ENCODE measurements around the gene SLF1. TPM values are rescaled to one million over a fixed set of nuclear protein-coding genes. Genes with fewer than 3 reads are reported as not detected.
A peak's percentile ranks its signal among the peaks of the same experiment; 100 is the strongest.
"Not testable (repeated sequence)": the region's sequence is repeated elsewhere in the genome, so short reads cannot be mapped to it uniquely, and the experiment has no call there.

SLF1 gene
- polyA plus RNA-seq (ENCODE audit: insufficient read length in 10 of 10) = 10 to 100 TPM in 6 of 10 donors, 1 to 10 TPM in 4; 8.5 to 17.8 (median 12.6) TPM
- long read RNA-seq, donor 1, full-length matches to known transcripts = 2 of 2 reads
- long read RNA-seq, donor 1, partial matches to known transcripts = 0 of 2 reads
- long read RNA-seq, donor 1, other reads (novel, unspliced or antisense) = 0 of 2 reads
- long read RNA-seq, donor 2 = 0 reads
- long read RNA-seq, donor 3 = 0 reads
- long read RNA-seq, donor 4, partial matches to known transcripts = 0 of 1 reads
- long read RNA-seq, donor 4, other reads (novel, unspliced or antisense) = 0 of 1 reads
- long read RNA-seq, donor 5 = 0 reads
- long read RNA-seq, donor 6 = 0 reads
- long read RNA-seq, donor 7 = 0 reads
- long read RNA-seq, donor 8 = 0 reads
- long read RNA-seq, donor 9 = 0 reads

DNA sequence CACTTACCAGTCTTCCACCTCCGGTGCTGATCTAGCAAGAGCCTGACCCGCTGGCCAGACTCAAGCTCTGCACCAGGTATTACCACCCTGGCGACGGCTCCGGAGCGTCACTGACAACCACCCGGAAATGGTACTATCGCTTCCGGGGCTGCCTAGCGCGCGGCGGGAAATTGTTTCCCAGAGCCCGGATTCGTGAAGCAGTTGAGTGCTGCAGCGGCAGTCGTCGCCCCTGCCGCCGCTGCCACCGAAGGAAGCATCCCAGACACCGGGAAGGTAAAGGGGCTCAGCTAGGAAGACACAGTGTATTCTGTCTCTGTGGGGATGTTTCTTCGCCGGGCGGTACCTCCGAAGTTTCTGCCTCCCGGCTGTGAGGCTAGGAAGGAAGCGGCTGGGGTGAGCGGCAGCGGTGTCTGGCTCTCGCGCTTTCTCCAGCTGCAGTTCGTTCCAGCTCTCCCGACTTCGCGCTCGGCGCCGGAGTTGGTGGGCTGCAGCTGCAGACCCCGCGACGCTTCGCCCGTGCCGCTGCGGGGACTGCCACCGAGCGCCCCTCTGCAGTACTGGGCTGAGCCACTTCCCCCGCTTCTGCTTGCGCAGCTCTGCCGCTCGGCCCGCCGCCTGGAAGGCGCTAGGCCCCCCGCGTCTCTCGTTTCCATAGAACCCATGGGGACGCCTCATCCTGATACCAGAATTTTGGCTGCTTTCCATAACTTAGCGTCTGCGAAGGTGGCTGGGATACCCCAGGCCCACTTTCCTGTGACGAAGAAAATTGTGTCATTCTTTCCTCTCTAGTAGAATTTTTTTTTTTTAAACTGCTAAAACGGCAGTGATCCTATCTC lies at the start of gene SLF1, which contains the start of gene KIAA0825:
Gene SLF1 (plus strand): TSS at position 177 of the 836 bp plus-strand sequence. CDS start 10,142 bp downstream, outside the sequence.
Gene KIAA0825 (minus strand): TSS at position 112 of the 836 bp plus-strand sequence. CDS start 81,478 bp downstream, outside the sequence.
- DNase-seq = peak; percentile 86 to 96 (median 92)

DNA sequence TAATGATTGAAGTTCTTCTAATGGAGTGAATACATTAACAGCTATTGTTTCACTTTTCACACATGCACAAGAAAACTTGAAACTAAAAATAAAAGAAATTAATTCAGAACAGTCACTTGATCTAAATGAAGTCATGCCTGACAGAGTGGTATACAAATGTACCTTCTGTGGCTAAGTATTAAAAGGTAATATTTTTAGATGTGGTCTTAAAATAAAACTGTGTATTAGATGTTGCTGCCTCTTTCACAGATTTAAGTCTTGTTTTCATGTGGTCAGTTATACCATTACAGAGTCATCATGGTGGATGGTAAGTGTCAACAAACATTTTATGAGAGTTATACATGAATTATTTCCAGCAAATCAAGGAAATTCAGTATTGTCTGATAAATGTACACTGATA lies 47.1 kb upstream of the SLF1 start:
- no peak for DNase-seq

DNA sequence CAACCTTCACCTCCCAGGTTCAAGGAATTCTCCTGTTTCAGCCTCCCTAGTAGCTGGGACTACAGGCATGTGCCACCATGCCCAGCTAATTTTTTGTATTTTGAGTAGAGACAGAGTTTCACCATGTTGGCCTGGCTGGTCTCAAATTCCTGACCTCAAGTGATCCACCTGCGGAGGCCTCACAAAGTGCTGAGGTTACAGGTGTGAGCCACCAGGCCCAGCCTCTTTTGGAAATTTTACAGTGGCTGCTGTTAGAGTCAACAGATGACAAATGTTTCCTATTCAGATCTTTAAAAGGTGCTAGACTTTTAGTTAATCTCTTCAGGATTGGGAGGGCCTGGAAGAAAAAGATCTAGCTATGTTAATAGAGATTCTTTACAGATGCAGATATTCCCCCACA lies 45.1 kb upstream of the SLF1 start:
- DNase-seq = not testable (repeated sequence)

DNA sequence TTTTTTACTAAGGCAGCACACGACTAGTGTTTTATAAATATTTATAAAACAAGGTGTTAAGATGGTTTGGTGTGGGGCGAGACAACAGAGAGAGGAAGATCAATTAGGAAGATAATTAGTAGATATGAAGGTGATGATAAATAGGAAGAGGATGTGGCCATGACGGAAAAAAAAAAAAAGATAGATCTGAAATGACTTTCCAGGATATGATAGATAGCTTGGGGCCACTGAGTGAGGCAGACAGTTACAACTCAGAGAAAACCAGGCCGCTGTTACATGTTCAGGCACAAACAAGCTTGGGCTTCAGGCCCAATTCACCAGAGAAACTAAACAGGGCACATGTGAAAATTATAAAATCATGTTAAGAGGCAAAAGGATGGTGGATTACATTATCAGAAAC lies 43.3 kb upstream of the SLF1 start:
- no peak for DNase-seq

DNA sequence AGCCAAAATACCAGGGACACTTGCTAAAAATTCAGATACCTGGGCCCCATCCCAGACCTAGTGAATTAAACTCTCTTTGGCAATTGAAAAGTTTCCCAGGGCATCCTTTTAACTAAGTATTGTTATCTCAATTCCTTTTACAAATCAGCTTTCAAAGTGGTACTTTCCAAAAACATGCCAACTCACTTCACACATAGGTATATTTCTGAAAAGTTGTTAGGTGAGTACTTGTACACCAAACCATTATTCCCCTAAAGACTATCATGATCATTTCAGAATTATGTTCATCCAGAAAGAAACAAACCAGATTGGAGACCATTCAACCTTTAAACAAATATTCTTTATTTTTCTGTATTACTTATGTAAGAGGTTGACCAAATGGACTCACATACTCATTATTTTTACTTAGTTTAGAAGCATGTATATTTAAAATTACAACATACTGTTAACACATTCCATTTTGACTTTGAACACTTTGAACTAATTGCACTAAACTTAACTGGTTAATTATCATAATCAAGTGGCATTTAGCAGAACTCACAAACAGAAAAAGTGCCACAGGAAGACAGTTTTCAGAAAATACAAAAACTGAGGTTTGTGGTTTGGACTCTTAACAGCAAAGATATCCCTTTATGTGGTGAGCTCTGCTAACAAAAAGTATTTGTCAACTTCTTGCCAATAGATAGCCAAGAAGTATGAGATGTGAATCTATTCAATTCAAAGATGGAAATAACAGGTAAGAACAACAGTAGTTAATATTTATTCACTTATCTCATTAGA lies 40.8 kb upstream of the SLF1 start:
- no peak for DNase-seq

DNA sequence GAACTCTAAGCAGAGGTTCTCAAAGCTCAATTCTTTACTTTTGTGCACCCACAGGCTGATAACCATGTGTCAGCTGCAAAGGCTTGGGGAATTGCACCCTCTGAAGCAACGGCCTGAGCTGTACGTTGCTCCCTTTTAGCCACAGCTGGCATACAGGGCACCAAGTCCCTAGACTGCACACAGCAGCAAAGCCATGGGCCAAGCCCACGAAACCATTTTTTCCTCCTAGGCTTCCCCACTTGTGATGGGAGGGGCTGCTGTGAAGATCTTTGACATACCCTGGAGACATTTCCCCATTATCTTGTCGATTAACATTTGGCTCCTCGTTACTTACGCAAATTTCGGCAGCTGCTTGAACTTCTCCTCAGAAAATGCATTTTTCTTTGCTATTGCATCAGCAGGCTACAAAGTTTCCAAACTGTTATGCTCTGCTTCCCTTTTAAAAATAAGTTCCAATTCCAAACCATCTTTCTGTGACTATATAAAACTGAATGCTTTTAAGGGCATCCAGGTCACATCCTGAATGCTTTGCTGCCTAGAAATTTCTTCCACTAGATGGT lies 23.1 kb upstream of the SLF1 start:
- no peak for DNase-seq

- no peak for DNase-seq
These were observed 4.9 kb upstream of the SLF1 start for GRCh38 chr5:94613583-94613982.

GRCh38 chr5:94614156-94614805 lies 4.2 kb upstream of the SLF1 start:
- no peak for DNase-seq

GRCh38 chr5:94615862-94616261 lies 2.6 kb upstream of the SLF1 start:
- no peak for DNase-seq

DNA sequence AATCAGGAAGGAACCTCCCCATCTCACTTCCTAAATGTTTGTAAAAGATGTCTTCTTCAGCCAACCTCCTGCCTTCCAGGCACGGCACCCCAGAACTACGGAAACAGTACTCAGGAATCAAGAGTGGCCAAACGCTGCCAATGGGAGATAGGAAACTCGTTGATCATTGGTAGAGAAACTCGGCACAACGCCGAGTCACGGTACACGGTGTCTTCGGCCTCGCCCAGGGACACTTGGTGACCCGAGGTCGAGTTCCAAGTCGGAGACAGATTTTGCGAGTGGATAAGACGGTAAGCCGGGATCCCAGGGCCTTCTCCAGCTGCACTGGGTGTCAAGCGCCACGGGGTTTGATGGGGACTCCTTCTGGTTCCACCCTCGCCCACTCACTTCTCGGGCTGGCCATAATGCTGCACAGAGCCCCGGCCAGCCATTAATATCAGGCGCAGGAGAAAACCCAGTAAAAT lies 408 bp upstream of the SLF1 start:
- peak in 1 of 3 donors; percentile 45 for DNase-seq

DNA sequence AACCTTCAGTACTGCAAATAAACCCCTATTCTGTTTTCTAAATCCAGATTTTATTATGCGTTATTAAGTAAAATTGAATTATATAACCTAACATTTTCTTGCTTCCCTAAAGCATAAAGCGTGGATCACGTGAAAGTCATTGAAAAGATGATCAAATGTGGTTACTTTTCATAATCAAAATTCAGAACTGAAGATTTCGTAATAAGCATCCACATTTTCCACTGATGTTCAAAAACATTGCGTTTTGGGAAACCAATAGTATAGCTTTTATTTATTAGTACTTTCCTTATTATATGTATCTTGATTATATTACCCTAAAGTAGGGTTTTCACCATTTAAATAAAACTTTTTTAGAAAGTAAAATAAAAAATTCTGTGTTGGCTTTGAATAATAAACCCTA lies 1.8 kb downstream of the SLF1 start:
- no peak for DNase-seq

DNA sequence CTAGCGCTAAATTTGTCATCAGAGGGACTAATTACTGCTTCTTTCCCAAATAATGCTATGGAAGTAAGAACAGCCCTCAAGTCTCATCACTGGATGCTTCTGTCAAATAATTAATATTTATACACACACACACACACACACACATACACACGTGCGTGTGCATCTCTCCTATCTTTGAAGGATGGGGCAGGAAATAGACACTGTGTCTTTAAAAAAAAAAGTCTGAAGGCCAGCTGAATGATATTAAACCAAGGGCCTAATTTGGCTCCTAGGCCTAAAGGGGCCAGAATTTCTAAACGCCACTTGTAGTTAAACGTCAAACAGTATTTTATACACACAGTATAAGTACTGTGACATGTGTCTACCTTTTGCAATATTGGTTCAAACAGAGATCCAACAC lies 3.3 kb downstream of the SLF1 start:
- no peak for DNase-seq

GRCh38 chr5:94623011-94623410 lies 4.5 kb downstream of the SLF1 start:
- peak in 1 of 3 donors; percentile 21 for DNase-seq

GRCh38 chr5:94623877-94624276 lies 5.4 kb downstream of the SLF1 start:
- DNase-seq = no peak

GRCh38 chr5:94627191-94627590 lies 8.7 kb downstream of the SLF1 start:
- no peak for DNase-seq

DNA sequence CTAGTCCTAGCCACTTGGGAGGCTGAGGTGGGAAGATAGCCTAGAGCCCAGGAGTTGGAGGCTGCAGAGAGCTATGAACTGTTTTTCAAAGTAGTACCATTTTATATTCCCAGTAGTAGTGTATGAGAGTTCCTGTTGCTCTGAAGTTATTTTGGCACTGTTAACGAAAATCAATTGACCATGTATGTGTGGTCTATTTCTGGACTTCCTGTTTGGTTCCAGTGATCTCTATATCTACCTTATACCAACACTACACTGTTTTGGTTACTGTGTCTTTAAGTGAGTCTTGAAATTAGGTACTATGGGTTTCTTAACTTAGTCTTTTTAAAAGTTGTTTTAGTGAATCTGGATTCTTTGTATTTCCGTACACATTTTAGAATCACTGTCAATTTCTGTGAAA lies 13.6 kb downstream of the SLF1 start:
- no peak for DNase-seq

DNA sequence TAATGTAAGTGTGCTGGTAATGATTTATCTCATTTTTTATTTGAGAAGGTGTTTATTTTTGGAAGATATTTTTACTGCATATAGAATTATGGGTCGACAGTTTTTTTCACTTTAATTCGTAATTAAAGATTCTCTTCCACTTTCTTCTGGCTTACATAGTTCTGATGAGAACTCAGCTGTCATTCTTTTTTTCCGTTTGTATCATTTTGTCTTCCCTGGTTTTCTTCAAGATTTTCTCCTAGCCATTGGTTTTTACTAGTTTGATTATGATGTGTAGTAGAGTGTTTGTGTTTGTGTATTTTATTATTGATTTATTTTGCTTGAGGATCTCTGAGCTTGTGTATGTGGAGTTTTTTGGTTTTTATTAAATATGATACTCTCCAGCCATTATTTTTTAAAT lies 21.7 kb downstream of the SLF1 start:
- no peak for DNase-seq

- no peak for DNase-seq
These were observed 26.6 kb downstream of the SLF1 start for GRCh38 chr5:94645053-94645452.

- DNase-seq = no peak
These were observed 28.3 kb downstream of the SLF1 start for GRCh38 chr5:94646758-94647157.

DNA sequence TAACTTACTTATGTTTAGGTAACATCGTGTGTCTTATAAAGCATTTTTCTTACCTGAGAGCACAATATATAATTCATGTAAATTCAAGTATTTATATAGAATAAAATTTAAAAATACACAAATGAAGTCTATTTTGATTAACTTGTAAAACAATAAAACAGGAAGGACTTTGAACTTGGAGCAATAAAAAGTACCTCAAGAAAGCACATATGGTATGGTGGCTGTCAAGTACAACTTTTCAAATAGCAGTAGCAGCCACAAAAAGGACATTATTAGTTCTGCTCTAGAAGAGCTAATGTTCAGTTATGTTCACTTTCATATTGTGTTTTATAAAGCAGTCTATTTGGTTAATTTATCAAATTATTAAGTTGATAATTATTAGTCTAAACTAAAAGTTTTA lies 31.4 kb downstream of the SLF1 start:
- no peak for DNase-seq

- DNase-seq = no peak
These were observed 39.8 kb downstream of the SLF1 start for GRCh38 chr5:94658272-94658671.
